H4 (cell line): ENCODE measurements around the gene POLR2E. TPM values are rescaled to one million over a fixed set of nuclear protein-coding genes. Genes with fewer than 3 reads are reported as not detected.
"Not testable (repeated sequence)": the region's sequence is repeated elsewhere in the genome, so short reads cannot be mapped to it uniquely, and the experiment has no call there.

ENCODE experiments used
- DNase-seq: peaks from one replicate; pipeline ENCODE4 v3.0.0-alpha.2; 2015; ENCODE audit warnings: low spot score
- total RNA-seq: library from RNA; depleted of rRNA; stranded (reverse); fragments of >200 nt; shearing (Covaris generic); gene quantifications from 2 replicates; pipeline ENCODE4 v1.2.3, GENCODE V29; 2014; rRNA removed

Gene POLR2E
- 237 and 244 TPM in 2 replicates for total RNA-seq

- DNase-seq = peak; percentile 98
These were observed at the start of gene POLR2E for GRCh38 chr19:1094978-1095701. Gene POLR2E (minus strand): TSS chr19:1095375. CDS start chr19:1095315, 60 bp downstream.

- no peak for DNase-seq
These were observed 49.6 kb upstream of the POLR2E start for GRCh38 chr19:1144741-1145140.

DNA sequence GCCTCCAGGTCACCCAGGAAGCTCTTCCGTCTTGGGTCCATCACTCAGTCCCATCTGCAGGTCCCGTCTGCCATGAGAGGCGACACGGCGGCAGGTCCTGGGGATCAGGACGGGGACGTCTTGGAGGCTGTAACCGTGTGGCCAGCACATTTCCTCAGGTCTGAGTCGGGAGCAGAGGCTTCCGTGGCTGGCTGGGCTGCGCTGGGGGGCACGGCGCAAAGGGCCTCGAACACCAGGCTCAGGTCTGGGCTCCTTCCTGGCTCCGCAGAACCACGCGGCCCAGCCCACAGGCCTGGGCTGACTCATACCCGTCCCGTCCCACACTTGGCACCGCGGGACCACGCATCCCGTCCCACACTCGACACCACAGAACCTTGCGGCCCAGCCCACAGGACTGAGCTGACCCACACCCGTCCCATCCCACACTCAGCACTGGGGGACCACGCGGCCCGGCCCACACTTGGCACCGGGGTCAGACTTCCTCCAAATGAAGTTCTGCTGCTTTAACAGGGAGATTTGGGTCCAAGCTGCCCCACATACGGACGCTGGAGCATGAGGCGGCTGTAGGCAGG, 48.7 kb upstream of the POLR2E start:
- no peak for DNase-seq

GRCh38 chr19:1141944-1142343, 46.8 kb upstream of the POLR2E start:
- peak; percentile 39 for DNase-seq

GRCh38 chr19:1140272-1141027, 45.3 kb upstream of the POLR2E start:
- DNase-seq = no peak

GRCh38 chr19:1139126-1139525, 44.0 kb upstream of the POLR2E start:
- DNase-seq = no peak

DNA sequence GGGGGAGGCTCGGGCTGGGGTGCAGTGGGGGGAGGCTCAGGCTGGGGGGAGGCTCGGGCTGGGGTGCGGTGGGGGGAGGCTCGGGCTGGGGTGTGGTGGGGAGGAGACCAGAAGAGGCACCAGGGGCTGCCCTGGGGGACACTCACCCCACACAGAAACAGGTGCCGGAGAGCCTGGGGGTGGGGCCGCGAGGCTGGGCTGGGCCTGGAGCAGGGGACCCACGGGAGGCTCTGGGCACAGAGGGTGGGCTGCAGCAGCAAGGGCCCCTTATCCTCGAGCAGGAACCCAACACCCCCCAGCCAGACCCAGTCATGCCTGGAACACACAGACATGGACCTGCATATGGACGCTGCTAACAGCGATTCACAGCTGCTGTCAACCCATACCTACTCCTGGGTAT, 42.9 kb upstream of the POLR2E start:
- no peak for DNase-seq

DNA sequence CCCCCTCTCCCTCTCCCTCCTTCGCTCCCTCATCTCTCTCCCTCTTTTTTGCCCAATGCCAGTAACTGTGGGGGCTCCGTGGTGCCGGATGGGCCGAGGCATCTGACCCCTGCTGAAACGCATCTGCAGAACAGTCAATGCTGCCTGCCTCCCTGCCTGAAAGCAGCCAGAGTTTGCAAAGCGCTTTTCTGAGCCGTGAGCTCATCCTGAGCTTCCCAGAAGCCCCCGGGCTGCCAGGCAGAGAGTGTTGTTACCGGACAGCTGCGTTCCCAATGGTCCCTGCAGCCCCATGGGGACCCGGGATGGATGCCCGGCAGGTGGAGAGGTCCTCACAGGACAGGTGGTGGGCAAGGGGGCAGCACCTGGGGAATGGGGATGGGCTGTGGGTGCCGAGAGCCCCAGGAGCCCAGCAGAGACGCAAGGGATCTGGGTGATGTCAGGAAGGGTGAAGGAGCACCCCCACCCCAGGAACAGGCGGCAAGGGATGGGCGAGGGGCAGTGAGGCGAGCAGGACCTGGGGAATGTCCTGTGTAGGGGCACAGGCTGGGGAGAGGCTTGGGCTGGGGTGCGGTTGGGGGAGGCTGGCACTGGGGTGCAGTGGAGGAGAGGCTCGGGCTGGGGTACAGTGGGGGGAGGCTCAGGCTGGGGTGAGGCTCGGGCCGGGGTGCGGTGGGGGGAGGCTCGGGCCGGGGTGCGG, 41.6 kb upstream of the POLR2E start:
- no peak for DNase-seq

- no peak for DNase-seq
These were observed 41.0 kb upstream of the POLR2E start for GRCh38 chr19:1136201-1136600.

DNA sequence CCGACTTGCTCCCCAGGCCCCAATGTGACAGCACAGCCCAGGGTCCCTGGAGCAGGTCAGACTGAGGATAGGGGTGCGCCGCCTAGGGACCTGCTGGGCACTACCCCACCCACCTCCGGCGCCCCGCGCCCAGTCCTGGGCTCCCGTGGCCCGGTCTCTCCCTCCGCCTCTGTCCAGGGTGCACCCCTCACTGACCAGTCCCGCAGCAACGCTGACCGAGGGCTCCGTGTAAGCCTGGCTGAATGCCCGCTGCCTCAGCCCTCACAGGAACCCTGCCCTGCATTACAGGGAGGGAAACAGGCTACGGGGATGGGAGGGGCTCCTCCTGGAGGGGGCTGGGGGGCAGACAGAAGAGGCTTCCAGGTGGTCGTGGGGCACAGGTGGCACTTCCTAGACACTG, 40.3 kb upstream of the POLR2E start:
- DNase-seq = no peak

- no peak for DNase-seq
These were observed 39.3 kb upstream of the POLR2E start for GRCh38 chr19:1134431-1134830.

GRCh38 chr19:1133471-1133929, 38.3 kb upstream of the POLR2E start:
- no peak for DNase-seq

DNA sequence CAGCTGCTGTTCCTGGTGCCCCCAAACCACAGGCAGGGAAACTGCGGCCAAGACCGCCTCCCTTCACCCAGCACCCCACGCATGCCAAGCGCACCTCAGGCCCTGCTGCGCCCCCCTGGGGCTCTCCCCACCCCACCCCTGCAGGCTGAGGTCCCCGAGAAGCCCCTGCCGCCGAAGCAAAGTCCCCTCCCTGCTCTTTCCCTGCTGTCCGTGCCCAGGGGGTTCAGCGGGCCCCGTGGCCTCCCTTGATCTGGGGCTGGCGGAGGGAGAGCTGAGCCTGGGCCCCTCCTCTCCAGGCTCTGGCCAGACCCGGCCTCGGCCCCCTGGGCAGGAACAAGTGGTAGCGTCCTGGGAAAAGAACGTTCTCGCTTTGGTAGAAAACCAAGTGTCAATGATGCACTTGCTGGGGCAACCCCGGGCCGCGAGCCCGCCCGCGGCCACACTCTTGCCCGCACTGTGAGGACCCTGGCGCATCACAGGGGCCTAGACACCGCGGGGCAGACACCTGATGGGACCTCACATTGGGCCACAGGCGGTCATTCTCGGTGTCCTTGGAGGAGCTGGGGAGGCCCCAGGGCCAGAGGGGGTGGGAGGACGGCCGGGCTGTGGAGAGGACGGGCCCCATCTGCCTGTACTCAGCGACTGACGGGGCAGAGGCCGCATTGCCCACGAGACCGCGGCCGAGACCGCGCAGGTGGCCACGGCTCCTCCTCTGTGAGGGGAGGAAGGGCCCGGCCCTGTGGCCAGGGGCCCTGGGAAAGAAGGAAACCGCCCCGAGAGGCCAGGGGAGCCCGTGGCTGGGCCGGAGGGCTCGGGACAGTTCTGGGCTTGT, 37.6 kb upstream of the POLR2E start:
- no peak for DNase-seq

DNA sequence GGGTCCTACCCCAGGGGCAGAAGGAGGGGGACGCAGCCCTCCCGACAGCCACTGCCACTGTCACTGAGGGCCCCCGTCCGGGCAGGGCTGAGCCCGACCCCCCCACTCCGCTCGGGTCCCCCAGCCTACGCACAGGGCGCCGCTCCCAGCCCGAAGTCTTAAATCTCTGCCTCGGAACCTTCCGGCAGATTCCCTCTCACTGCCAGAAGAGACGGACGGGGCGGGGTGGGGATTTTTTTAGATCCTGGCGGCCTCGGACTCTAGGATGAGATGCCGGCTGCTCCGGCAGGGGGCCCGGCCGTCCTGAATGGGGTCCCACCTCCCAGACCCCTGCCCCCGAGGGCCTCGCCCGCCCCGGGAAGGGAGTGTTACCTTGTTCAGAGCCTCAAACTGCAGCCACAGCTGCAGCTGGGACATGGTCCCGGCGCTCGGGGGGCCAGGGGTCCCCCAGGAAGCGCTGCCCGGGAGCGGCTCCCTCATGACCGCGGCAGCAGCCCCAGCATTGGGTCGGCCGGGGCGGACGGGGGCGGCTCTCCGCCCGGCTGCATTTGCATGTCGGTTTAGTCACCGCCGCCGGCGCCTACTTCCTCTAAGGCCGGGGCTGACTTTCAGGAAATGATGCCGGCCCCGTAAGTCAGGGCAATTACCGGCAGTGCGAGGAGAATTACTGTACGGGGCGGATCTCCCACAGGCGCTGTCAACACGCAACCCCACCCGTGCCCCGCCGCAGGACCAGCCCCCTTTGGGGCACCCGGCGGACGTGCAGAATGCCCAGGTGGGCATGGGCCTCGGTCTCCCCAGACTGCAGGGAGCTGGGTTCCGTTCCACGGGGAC, 36.8 kb upstream of the POLR2E start:
- no peak for DNase-seq

DNA sequence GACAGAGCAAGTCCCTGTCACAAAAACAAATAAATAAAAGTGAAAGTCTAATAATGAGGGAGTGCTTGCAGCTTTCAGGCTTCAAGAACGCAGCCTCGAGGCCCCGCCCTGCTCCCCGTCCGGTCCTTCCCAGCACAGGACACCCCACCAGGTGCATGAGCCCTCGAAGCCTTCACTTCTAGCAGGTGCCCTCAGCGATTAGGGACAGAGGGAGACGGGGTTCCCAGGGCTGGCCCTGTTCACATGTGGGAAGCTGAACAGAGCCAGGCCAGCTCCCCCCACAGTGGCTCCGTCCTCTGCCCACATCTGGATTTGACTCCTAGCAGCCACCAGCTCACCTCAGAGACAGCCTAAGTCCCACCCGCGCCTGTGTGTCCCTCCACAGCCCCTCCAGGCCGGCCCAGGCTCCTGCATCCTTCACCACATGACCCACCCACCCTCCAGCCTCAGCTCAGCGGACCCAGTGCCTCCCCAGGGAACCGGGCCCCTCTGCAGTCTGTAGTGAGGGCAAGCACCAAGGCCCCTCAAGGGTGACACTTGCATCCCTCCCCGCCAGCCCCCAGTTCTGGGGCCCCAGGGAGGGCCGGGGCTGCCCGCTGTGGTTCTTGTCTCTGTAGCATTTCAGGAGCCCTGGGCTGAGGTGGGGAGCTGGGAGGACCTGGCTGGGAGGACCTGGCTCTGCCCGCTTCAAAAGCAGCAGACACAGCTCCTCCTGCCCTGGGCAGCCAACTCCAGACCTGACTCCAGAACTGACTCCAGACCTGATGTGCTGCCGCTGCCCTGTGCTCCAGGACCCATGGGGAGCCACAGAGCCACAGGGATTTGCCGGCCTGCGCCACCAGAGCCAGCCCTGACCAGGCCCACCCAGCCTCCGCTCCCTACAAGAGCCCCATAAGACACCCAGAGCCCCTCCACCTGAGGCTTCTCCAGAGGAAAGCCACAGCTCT, 35.9 kb upstream of the POLR2E start:
- DNase-seq = no peak

- DNase-seq = no peak
These were observed 34.4 kb upstream of the POLR2E start for GRCh38 chr19:1129535-1129934.

DNA sequence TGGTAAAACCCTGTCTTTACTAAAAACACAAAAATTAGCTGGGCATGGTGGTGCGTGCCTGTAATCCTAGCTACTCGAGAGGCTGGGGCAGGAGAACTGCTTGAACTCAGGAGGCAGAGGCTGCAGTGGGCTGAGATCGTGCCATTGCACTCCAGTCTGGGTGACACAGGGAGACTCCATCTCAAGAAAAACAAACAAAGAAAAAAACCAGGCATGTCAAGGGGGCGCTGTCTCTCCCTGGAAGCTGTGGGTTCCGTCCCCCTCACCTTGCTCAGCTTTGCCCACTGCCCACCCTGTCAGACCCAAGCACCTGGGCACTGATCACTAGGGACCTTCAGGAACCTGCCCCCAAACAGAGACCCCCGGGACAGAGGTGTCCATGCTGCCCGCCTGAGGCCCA, 33.9 kb upstream of the POLR2E start:
- not testable (repeated sequence) for DNase-seq

- DNase-seq = no peak
These were observed 32.9 kb upstream of the POLR2E start for GRCh38 chr19:1128106-1128505.
